Ovary (tissue), 3 donors: ENCODE measurements around the gene VAPA.

Experiments
- EP300 ChIP-seq: sonication (generic); formaldehyde crosslinking; IDR thresholded peaks from one replicate; pipeline ENCODE4 v1.6.1; 2017; ENCODE audit warnings: antibody characterized with exemption
- POLR2A ChIP-seq: fragments of 450-650 bp; IDR thresholded peaks from one replicate; pipeline ENCODE4 v1.6.1; 2017; ENCODE audit warnings: antibody characterized with exemption, mild to moderate bottlenecking, moderate library complexity
- TF ChIP-seq, protein P1 (sequence below), 3 donors: fragments of 450-650 bp in 2 of 3; fragments of 200-600 bp in 1 of 3; IDR thresholded peaks; one replicate each; pipeline versions ENCODE4 v1.5.1 to v1.8.0; 2016 to 2022; ENCODE audit warnings: antibody characterized with exemption in 3 of 3, mild to moderate bottlenecking in 1 of 3
- donor health status: DM: no; HTN: no; CAD: no.

DNA sequence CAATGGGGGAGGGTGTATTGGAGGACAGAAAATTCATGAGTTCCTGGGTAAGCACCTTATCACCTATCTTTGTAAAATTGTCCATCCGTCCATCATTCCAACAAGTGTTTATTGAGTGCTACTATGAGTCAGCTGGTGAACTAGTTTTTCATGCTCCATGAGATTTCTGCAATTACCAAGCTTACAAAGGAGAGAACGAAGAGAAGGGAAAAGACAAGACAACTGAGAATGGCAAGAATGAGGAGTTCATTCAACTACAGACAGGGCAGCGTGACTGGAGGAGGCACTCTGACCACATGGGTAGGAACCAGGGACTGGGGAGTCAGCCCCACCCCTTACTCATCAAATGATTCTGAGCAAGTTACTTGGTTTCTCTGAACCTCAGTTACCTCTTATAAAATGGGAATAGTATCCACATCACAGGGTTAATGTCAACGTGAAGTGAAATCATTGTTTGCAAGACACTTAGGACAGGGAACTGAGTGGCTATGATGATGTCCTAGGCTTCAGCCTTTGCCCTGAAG lies 46.7 kb upstream of the VAPA start:
- TF ChIP-seq, protein P1, sequence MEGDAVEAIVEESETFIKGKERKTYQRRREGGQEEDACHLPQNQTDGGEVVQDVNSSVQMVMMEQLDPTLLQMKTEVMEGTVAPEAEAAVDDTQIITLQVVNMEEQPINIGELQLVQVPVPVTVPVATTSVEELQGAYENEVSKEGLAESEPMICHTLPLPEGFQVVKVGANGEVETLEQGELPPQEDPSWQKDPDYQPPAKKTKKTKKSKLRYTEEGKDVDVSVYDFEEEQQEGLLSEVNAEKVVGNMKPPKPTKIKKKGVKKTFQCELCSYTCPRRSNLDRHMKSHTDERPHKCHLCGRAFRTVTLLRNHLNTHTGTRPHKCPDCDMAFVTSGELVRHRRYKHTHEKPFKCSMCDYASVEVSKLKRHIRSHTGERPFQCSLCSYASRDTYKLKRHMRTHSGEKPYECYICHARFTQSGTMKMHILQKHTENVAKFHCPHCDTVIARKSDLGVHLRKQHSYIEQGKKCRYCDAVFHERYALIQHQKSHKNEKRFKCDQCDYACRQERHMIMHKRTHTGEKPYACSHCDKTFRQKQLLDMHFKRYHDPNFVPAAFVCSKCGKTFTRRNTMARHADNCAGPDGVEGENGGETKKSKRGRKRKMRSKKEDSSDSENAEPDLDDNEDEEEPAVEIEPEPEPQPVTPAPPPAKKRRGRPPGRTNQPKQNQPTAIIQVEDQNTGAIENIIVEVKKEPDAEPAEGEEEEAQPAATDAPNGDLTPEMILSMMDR (IDR thresholded peaks at IDR 0.05): no peak
- TF ChIP-seq POLR2A (no peak), EP300 (no peak)
